HEK293T (cell line): ENCODE data around the gene KRT34.

Experiments
- CTCF ChIA-PET: fragments of 350-600 bp; formaldehyde crosslinking; extraction: SDS; loops from one replicate; lab custom pipeline; 2021; ENCODE audit warnings: antibody characterized with exemption, inconsistent platforms; lab: Yijun Ruan, JAX
- POLR2A ChIA-PET: fragments of 350-600 bp; formaldehyde crosslinking; extraction: SDS; loops from one replicate; lab custom pipeline; 2020; ENCODE audit warnings: antibody characterized with exemption, inconsistent platforms; lab: Yijun Ruan, JAX
- DNase-seq: peaks from one replicate; pipeline ENCODE4 v3.0.0; 2012; ENCODE audit warnings: mixed read lengths; ENCODE audit errors: extremely low spot score
- ARNT ChIP-seq: fragments of 450-650 bp; IDR thresholded peaks from 2 replicates; pipeline ENCODE4 v1.6.1; 2017; ENCODE audit warnings: mild to moderate bottlenecking
- BHLHE40 ChIP-seq: fragments of 450-650 bp; IDR thresholded peaks from 2 replicates; pipeline ENCODE4 v1.6.1; 2016; ENCODE audit warnings: mild to moderate bottlenecking, moderate library complexity, borderline replicate concordance
- CTBP1 ChIP-seq: fragments of 450-650 bp; IDR thresholded peaks from 2 replicates; pipeline ENCODE4 v1.6.1; 2016; ENCODE audit warnings: borderline replicate concordance
- ELF4 ChIP-seq: fragments of 450-650 bp; IDR thresholded peaks from 2 replicates; pipeline ENCODE4 v1.6.1; 2017; ENCODE audit warnings: antibody characterized with exemption
- FOXA1 ChIP-seq: fragments of 450-650 bp; IDR thresholded peaks from 2 replicates; pipeline ENCODE4 v1.6.1; 2016; ENCODE audit warnings: mild to moderate bottlenecking
- FOXK2 ChIP-seq: fragments of 450-650 bp; IDR thresholded peaks from 2 replicates; pipeline ENCODE4 v1.6.1; 2016; ENCODE audit warnings: mild to moderate bottlenecking
- FOXM1 ChIP-seq: fragments of 450-650 bp; IDR thresholded peaks from 2 replicates; pipeline ENCODE4 v1.6.1; 2017; ENCODE audit warnings: mild to moderate bottlenecking, borderline replicate concordance
- HDGF ChIP-seq: fragments of 450-650 bp; IDR thresholded peaks from 2 replicates; pipeline ENCODE4 v1.6.1; 2017; ENCODE audit warnings: antibody characterized with exemption, borderline replicate concordance
- L3MBTL2 ChIP-seq: fragments of 450-650 bp; conservative IDR thresholded peaks from 2 replicates; pipeline ENCODE4 v1.6.1; 2016; ENCODE audit warnings: mild to moderate bottlenecking
- LEF1 ChIP-seq: fragments of 450-650 bp; IDR thresholded peaks from 2 replicates; pipeline ENCODE4 v1.6.1; 2017; ENCODE audit warnings: mild to moderate bottlenecking, borderline replicate concordance
- NFRKB ChIP-seq: fragments of 450-650 bp; IDR thresholded peaks from 2 replicates; pipeline ENCODE4 v1.6.1; 2016; ENCODE audit warnings: mild to moderate bottlenecking, moderate library complexity
- SP1 ChIP-seq: fragments of 450-650 bp; IDR thresholded peaks from 2 replicates; pipeline ENCODE4 v1.6.1; 2017
- SUZ12 ChIP-seq: fragments of 450-650 bp; IDR thresholded peaks from 2 replicates; pipeline ENCODE4 v1.6.1; 2016; ENCODE audit warnings: mild to moderate bottlenecking
- TARDBP ChIP-seq: fragments of 450-650 bp; IDR thresholded peaks from 2 replicates; pipeline ENCODE4 v1.6.1; 2016
- ZNF384 ChIP-seq: fragments of 450-650 bp; IDR thresholded peaks from 2 replicates; pipeline ENCODE4 v1.6.1; 2016
- TF ChIP-seq, protein P1 (sequence below): fragments of 450-650 bp; IDR thresholded peaks from 2 replicates; pipeline ENCODE4 v1.6.1; 2016

Gene KRT34

GRCh38 chr17:41392278-41392677 is 10.2 kb upstream of the KRT34 start:
- no peak for DNase-seq
- CTCF ChIA-PET = no interaction called here
- POLR2A ChIA-PET = no interaction called here
- no peak for TF ChIP-seq FOXK2
- TF ChIP-seq BHLHE40 = no peak
- TF ChIP-seq L3MBTL2 = no peak
- TF ChIP-seq, protein P1, sequence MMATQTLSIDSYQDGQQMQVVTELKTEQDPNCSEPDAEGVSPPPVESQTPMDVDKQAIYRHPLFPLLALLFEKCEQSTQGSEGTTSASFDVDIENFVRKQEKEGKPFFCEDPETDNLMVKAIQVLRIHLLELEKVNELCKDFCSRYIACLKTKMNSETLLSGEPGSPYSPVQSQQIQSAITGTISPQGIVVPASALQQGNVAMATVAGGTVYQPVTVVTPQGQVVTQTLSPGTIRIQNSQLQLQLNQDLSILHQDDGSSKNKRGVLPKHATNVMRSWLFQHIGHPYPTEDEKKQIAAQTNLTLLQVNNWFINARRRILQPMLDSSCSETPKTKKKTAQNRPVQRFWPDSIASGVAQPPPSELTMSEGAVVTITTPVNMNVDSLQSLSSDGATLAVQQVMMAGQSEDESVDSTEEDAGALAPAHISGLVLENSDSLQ = no peak
- no peak for TF ChIP-seq SUZ12
- no peak for TF ChIP-seq SP1
- TF ChIP-seq HDGF = no peak
- TF ChIP-seq NFRKB = no peak
- no peak for TF ChIP-seq FOXA1

DNA sequence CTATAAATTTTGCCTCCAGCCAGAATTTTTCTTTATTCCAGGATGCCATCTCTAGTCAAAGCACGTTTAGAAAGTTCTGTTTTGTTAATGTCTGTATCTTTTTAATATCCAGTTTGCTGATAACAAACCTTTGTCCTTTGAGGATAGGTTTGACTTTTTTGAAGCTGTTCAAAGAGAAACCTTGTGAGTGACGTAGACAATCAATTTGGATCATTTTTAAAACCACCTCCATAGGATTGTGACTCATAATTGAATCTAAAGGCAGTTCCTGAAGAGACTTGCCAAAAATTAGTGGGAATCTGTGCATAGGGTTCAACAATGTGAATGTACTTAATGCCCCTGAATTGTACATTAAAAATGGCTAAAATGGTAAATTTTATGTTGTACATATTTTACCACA is 9.4 kb upstream of the KRT34 start:
- CTCF ChIA-PET = interaction anchor here (1.0 kb wide), 1 partner anchor 256 kb away, joined by 4 read pairs; no protein-coding TSS in a partner anchor
- POLR2A ChIA-PET = no interaction called here
- no peak for TF ChIP-seq FOXA1
- TF ChIP-seq HDGF = no peak
- no peak for TF ChIP-seq FOXM1
- no peak for TF ChIP-seq TARDBP
- no peak for TF ChIP-seq L3MBTL2
- TF ChIP-seq BHLHE40 = no peak
- TF ChIP-seq SUZ12 = no peak
- TF ChIP-seq ARNT = no peak
- TF ChIP-seq ELF4 = no peak
- no peak for TF ChIP-seq CTBP1
- TF ChIP-seq, protein P1 = no peak
- no peak for DNase-seq

DNA sequence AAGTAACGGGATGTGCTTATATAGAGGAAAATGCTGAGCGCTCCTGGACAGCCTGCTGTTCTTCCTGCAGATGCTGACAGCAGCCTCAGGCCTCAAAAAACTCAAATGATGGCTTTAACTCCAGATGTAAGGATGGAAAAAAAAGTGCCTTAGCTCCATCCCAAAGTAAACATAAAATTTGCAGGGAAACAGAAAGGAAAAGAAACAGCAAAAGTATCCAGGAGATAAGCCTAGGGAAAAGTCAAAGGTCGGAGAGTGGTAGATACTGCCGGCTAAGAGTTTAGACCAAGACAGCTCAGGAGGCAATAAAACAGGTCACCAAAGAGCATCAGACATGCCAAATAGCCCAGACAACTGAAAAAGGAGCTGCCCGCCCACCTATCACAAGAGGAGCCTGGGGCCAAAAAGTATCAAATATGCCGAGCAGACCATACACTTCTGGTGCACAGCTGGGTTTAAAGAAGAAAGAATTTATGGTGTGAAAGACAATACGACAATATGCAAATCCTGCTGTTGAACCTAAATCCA is 8.4 kb upstream of the KRT34 start:
- CTCF ChIA-PET = interaction anchor here (1.0 kb wide), 1 partner anchor 257 kb away, joined by 4 read pairs; no protein-coding TSS in a partner anchor
- no peak for DNase-seq
- no peak for TF ChIP-seq ZNF384
- TF ChIP-seq FOXK2 = no peak
- TF ChIP-seq SP1 = no peak
- TF ChIP-seq L3MBTL2 = no peak
- TF ChIP-seq, protein P1 = no peak
- TF ChIP-seq BHLHE40 = no peak
- TF ChIP-seq ARNT = no peak
- no peak for TF ChIP-seq NFRKB
- TF ChIP-seq CTBP1 = no peak
- no peak for TF ChIP-seq SUZ12
- TF ChIP-seq FOXM1 = no peak
- no peak for TF ChIP-seq ELF4
- POLR2A ChIA-PET = no interaction called here

- ChIA-PET CTCF (no interaction called here), POLR2A (no interaction called here)
- DNase-seq = no peak
- TF ChIP-seq L3MBTL2 (no peak), CTBP1 (no peak), LEF1 (no peak), TARDBP (no peak), ZNF384 (no peak)
- TF ChIP-seq, protein P1 = no peak
Observed at GRCh38 chr17:41387670-41388069, 5.6 kb upstream of the KRT34 start.

GRCh38 chr17:41386227-41386626 is 4.1 kb upstream of the KRT34 start:
- no peak for DNase-seq
- POLR2A ChIA-PET = no interaction called here
- CTCF ChIA-PET = no interaction called here
- TF ChIP-seq ARNT (no peak), FOXM1 (no peak), L3MBTL2 (no peak), SP1 (no peak), HDGF (no peak), ZNF384 (no peak), ELF4 (no peak), SUZ12 (no peak), BHLHE40 (no peak), NFRKB (no peak), TARDBP (no peak), FOXK2 (no peak), CTBP1 (no peak), LEF1 (no peak), FOXA1 (no peak)
- TF ChIP-seq, protein P1 = no peak

- DNase-seq = no peak
- ChIA-PET POLR2A (no interaction called here), CTCF (no interaction called here)
- TF ChIP-seq, protein P1 = no peak
Observed at GRCh38 chr17:41383690-41384089, 1.6 kb upstream of the KRT34 start.
